Measurements from ENCODE around the gene ART5. TPM values are rescaled to one million over a fixed set of nuclear protein-coding genes. Genes with fewer than 3 reads are reported as not detected.
A peak's percentile ranks its signal among the peaks of the same experiment; 100 is the strongest.
"Not testable (repeated sequence)": the region's sequence is repeated elsewhere in the genome, so short reads cannot be mapped to it uniquely, and the experiment has no call there.

The ART5 gene
- total RNA-seq, 2 donors from 2014 or later: not detected

DNA sequence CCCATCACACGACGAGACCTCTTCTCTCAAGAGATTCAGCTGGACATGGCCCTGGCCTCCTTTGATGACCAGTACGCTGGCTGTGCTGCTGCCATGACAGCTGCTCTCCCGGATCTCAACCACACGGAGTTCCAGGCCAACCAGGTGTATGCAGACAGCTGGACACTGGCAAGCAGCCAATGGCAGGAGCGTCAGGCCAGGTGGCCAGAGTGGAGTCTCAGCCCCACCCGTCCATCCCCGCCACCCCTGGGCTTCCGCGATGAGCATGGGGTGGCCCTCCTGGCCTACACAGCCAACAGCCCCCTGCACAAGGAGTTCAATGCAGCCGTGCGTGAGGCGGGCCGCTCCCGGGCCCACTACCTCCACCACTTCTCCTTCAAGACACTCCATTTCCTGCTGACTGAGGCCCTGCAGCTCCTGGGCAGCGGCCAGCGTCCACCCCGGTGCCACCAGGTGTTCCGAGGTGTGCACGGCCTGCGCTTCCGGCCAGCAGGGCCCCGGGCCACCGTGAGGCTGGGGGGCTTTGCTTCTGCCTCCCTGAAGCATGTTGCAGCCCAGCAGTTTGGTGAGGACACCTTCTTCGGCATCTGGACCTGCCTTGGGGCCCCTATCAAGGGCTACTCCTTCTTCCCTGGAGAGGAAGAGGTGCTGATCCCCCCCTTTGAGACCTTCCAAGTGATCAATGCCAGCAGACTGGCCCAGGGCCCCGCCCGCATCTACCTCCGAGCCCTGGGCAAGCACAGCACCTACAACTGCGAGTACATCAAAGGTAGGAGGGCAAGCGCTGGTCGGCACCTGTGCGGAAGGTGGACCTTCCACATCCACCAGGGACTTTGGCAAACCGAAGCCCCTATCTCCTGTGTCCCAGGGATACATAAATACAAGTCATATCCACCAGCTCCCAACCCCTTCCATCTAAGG lies 18.1 kb upstream of the ART5 start:
- intact Hi-C loops (cut with DNase I, micrococcal nuclease): no loop called here
- DNase-seq (peak in 1 of 2 donors; percentile 12), ATAC-seq (peak; percentile 35)

DNA sequence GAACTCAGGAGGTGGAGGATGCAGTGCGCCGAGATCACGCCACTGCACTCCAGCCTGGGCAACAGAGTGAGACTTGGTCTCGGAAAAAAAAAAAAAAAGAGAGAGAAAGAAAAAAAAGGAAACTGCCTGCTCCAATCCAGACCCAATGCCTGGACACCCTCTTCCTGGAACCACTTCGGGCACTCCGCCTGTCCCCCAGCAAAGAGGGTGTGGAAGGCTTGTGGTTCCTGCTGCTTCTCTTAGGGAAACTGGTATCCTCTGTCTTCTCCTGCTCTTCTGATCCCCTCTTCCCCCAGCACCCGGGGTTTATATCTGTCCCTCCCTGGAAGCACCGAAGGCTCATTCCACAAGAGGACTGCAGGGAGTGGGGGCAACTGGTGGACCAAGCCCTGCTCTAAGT lies 16.5 kb upstream of the ART5 start:
- intact Hi-C loops (cut with DNase I, micrococcal nuclease): no loop called here
- DNase-seq (no peak), ATAC-seq (no peak)

DNA sequence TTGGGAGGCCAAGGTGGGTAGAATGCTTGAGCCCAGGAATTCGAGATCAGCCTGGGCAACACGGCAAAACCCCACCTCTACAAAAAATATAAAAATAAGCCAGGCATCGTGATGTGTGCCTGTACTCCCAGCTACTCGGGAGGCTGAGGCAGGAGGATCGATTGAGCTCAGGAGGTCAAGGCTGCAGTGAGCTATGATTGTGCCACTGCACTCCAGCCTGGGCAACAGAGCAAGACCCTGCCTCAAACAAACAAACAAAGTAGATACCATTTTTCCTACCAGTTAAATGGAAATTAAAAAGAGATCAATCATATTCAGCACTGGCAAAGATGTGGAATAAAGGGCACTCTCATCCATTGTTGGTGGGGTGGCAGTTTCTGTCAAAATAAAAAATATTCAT lies 15.5 kb upstream of the ART5 start:
- DNase-seq; intact Hi-C loops (cut with DNase I, micrococcal nuclease): not testable (repeated sequence)

DNA sequence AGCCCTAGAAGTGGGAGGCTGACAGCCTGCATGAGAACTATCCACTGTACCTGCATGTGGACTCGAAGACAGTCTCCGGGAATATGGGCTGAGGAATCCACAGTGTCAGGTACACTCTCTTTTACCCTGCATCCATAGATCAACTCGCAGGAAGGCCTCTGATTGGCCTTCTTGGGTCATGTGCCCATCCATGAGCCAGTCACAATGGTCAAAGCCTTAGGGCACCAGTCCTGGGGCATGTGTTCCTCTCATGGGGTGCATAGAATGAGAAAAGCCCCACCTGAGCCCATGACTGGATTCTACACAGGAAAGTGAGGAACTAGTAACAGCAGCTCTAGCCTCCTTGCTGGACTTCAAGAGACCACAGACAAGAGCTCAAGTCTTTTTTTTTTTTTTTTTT lies 13.8 kb upstream of the ART5 start:
- no peak for DNase-seq
- intact Hi-C loops (cut with DNase I, micrococcal nuclease): no loop called here
- no peak for ATAC-seq

More for the DNA sequence above, 15.5 kb upstream of the ART5 start:
- not testable (repeated sequence) for ATAC-seq

DNA sequence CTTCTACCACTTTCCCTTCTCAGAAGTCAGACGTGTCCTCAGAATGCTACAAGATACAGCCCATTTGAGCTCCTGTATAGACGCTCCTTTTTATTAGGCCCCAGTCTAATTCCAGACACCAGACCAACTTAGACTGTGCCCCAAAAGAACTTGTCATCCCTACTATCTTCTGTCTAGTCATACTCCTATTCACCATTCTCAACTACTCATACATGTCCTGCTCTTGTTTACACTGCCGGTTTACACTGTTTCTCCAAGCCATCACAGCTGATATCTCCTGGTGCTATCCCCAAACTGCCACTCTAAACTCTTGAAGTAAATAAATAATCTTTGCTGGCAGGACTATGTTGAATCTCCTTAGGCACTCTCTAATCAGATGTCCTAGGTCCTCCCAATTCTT lies 10.7 kb upstream of the ART5 start:
- ATAC-seq; intact Hi-C loops (cut with DNase I, micrococcal nuclease); DNase-seq: not testable (repeated sequence)

DNA sequence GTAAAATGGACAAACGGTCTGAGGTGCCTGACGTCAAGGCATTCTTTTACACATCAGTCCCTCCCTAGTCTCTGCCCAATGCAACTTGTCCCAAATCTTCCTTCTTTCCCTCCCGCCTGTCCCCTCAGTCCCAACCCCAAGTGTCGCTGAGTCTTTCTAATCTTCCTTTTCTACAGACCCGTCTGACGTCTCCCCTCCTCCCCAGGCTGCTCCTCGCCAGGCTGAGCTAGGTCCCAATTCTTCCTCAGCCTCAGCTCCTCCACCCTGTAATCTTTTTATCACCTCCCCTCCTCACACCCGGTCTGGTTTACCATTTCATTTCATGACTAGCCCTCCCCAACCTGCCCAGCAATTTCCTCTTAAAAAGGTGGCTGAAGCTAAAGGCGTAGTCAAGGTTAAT lies 7.6 kb upstream of the ART5 start:
- not testable (repeated sequence) for ATAC-seq

DNA sequence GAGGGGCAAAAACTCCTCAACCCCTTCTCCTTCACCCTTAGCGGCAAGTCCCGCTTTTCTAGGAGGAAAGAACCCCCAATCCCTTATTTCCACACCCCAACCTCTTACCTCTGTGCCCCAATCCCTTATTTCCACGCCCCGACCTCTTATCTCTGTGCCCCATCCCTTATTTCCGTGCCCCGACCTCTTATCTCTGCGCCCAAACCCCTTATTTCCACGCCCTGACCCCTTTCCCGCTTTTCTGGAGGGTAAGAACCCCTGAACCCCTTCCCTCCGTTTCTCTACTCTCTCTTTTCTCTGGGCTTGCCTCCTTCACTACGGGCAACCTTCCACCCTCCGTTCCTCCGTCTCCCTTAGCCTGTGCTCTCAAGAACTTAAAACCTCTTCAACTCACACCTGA lies 7.1 kb upstream of the ART5 start:
- intact Hi-C loops (cut with DNase I, micrococcal nuclease): not testable (repeated sequence)

More for the DNA sequence above, 7.6 kb upstream of the ART5 start:
- intact Hi-C loops (cut with DNase I, micrococcal nuclease); DNase-seq: not testable (repeated sequence)

DNA sequence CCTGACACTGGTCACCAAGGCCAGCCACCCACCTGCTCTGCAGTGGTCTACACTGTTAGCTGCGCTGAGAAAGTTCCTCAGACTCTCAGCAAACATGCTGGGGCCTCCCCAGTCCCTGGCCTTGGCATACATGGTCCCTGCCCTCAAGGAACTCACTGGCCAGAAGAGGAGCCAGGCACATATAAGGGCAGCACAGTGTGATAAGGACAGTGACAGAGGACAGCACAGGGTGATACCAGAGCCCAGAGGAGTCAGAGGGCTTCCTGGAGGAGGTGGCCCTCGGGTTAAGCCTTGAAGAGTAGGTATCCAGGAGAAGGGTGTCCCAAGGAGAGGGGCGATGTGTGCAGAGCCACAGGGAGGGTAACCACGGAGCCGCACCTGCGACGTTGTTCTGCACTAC lies 3.8 kb upstream of the ART5 start:
- intact Hi-C loops (cut with DNase I, micrococcal nuclease): no loop called here
- DNase-seq (no peak), ATAC-seq (no peak)

More for the DNA sequence above, 7.1 kb upstream of the ART5 start:
- not testable (repeated sequence) for DNase-seq, ATAC-seq

DNA sequence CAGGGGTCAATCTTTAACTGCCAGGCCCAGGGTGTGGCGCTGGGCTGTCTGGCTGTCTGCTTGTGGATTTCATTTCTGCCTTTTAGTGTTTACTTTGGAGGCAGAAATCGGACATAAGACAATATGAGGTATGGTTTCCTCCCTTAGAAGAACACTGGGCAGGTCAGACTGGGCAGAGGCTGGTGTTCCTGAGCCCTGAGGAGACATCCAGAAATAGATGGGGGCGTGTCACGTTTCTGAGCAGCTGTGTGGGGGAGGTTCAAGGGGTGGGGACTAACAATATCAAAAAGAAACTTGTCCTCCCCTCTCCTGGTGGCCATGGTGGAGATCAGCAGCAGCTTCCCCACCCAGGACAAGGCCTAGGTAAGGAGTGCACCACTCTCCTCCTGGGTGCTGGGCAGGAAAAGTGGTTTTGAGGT lies 3.0 kb upstream of the ART5 start, which contains the start of gene ART1:
Gene ART1 (plus strand): TSS at position 312 of the 419 bp plus-strand sequence. CDS start 14,086 bp downstream, outside the sequence.
- peak; percentile 59 for ATAC-seq
- intact Hi-C loops (cut with DNase I, micrococcal nuclease): no loop called here
- peak in 1 of 2 donors; percentile 11 for DNase-seq

DNA sequence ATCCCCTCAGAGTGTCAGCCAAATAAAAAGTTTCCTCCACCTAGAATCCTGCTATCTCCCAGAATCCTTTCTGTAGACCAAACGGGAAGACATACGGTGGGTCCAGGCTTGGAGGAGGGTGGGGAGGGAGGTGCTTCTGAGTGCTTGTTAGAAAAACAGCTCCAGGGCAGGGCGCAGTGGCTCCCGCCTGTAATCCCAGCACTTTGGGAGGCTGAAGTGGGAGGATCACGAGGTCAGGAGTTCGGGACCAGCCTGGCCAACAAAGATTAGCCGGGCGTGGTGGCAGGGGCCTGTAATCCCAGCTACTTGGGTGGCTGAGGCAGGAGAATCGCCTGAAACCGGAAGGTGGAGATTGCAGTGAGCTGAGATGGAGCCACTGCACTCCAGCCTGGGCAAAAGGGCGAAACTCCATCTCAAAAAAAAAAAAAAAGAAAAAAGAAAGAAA lies 1.3 kb upstream of the ART5 start:
- DNase-seq; intact Hi-C loops (cut with DNase I, micrococcal nuclease); ATAC-seq: not testable (repeated sequence)

DNA sequence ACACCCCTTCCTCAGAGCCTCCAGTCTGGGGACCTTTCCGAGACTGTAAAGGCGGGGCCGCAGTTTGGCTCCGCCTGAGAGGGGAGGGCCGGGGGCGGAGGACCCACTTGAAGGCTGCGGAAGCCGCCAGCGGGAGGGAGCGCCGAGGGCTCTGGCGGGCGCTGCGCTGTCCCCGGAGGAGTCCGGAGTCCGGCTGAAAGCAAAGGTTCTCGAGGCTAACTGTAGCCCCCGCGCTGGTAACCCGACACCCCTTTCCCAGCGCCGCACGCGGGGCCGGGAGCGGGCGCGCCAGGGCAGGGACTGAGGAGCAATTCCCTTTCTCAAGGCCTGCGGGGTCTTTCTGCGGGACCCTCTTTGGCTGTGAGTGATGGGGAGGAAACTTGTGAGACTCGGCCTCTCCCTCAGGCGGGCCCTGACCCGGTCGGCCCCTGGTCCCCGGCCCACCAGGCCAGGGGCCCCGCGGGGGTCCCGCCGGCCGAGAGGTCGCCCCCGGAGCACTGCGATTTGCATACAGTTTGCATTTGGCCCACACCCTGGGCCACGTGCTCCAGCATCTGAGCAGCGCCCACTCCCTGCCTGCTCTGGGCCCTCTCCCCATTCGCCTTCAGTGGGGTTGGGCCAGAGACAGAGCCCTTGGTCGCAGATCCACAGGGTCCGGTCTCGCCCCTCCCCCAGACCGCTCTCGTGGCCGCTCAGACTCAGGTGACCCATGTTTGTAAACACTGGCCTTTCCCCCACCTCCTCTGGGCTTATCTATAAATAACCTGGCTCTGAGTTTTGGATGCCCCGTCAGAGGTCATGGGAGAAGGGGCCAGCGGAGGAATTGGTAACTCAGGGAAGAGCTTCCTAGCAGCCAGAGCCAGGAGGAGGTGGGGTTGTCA lies 519 bp upstream of the ART5 start:
- DNase-seq (peak; percentile 66 to 74), ATAC-seq (peak; percentile 89)
- intact Hi-C loops (cut with DNase I, micrococcal nuclease): no loop called here

DNA sequence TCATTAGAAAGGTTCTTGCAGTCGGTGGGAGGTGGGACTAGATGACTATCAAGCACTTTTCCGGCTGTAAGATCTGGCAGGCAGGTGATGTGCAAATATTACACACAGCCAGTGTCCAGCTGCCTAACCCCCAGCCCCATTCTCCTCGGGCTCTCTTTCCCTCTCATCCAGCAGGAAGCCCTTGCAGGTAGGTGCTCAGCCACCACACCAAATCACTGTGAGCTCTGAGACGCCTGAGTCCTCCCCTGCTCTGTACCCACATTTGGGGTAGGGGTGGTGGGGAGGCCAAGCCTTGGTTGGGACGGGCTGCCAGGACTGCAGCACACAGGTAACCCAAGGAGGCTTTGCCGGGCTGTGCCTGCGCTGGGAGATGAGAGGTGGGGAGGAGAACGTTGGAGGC lies 601 bp downstream of the ART5 start:
- no peak for DNase-seq
- ATAC-seq: no peak
- intact Hi-C loops (cut with DNase I, micrococcal nuclease): no loop called here

DNA sequence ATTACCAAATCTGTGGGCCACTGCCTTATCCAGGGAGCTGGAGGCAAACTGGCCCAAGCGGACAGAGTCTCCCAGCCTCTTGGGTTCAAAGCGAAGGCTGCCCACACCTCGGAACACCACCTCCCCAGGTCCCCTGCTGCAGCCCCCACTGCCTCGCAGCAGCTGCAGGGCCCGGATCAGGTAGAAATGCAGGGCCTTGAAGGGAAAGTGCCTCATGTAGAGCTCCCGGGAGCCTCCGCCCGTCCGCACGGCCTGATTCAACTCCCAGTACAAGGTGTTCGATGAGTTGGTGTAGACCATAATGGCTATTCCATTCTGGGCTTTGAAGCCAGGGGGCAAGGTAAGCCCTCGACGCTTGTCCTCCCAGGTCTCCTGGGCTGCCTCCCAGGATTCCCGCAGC lies 2.0 kb downstream of the ART5 start:
- intact Hi-C loops (cut with DNase I, micrococcal nuclease): no loop called here
- DNase-seq (no peak), ATAC-seq (no peak)

DNA sequence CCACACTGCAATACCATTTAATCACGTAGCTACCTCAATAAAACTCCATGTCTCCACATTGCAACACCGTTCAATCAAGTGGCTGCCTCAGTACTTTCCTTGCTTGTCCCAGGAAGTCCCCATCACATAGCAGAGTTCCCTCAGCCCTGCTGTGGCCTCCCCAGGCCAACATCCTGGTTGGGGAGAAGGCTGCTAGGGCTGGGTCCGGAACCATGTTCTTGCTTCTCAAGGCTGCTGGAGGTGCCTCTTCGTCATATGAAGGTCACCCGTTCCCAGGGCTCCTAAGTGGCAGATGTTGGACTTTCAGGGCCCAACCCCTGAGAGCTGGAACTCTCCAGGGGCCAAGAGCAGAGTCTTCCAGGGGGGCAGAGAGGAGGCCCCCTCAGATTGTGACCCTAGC lies 3.3 kb downstream of the ART5 start:
- intact Hi-C loops (cut with DNase I, micrococcal nuclease): no loop called here
- DNase-seq: no peak
- no peak for ATAC-seq

DNA sequence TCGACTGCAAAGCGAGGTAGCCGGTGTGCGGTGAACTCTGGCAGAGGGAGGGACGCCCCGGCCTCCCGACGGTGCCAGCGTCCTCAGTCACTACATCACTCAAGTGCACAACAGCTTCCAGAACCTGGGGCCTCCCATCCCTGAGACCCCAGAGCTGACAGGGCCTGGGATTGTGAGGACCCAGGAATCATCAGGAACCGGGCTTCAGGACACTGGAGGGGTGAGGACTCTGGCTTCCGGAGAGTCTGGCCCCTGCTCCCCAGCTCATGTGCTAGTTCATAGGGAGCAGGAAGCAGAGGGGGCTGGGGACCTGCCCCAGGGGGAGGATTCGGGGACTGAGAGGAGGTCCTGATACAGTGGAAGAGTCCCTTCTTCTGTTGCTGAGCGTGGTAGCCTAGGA lies 4.6 kb downstream of the ART5 start:
- DNase-seq (no peak), ATAC-seq (no peak)
- intact Hi-C loops (cut with DNase I, micrococcal nuclease): no loop called here

DNA sequence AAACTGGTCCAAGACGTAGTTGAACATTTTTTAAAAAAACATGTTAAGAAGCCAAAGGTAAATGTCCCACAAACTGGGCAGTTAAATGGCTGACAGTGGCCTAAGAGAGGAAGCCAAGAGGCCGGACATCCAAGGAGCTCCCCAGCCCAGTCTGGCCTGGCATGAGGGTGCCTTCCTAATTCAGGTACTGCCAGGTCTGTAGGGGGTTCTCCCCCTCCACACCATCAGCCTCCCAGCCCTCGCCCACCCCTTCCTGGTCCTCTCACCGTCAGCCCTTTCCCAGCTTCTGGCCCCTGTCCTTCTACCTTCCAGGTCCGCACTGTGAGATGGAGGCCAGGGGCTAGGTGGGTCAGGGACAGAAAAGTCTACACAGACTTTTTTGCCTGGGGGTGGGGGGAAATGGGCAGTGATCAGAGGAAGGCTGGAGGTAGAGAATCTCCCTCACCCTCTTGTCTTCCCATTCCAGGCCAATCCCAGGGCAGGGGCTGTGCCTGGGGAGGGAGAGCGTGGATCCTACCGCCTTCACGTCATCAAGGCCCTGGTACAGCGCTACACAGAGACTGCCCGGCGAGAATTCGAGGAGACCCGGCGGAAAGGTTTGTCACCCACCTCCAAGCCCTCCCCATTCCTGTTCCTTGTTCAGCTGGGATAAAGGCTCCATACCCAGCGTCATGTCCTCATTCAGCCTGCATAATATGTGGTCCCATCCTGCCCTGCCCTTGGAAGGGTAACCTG lies 6.0 kb downstream of the ART5 start:
- DNase-seq (no peak), ATAC-seq (no peak)
- intact Hi-C loops (cut with DNase I, micrococcal nuclease): no loop called here

DNA sequence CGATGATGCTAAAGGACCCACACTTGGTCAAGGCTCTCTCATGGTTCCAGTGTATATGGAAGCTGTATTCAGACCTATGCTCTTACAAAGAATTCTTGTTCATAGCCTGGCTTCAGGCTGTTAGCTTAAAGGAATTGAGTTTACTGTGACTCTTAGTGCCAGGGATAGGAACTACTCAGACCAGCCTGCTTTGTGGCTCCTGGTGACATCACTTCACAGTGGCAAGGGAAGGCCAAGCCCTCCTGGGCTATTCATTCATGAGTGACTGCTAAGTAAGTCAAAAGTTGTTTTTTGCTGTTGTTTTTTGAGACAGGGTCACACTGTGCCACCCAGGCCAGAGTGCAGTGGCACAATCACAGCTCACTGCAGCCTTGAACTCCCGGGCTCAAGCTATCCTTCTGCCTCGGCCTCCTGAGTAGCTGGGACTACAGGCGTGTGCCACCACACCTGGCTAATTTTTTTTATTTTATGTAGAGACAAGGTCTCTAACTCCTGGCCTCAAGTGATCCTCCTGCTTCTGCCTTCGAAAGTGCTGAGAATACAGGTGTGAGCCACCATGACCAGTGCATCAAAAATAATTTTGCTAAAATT lies 9.6 kb downstream of the ART5 start:
- DNase-seq (no peak), ATAC-seq (no peak)
- intact Hi-C loops (cut with DNase I, micrococcal nuclease): no loop called here

DNA sequence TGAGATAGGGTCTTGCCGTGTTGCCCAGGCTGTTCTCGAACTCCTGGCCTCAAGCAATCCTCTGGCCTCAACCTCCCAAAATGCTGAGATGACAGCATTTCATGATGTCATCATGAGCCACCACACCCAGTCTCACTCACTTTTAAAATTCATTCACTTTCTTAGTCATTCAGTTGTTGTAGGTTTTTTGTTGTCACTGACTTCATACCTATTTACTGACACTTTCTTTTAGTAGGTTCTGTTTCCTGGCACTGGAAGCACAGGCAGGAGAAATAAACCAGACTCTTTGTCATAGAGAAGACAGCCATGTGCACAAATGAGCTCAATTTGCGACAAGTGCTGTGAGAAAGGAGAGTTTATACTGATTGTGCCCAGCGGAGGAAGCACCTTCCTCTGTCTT lies 10.5 kb downstream of the ART5 start:
- no peak for ATAC-seq
- intact Hi-C loops (cut with DNase I, micrococcal nuclease): no loop called here

More for the DNA sequence above, 10.5 kb downstream of the ART5 start:
- DNase-seq: no peak
